ENCODE results near the gene ENTPD2. TPM values are rescaled to one million over a fixed set of nuclear protein-coding genes. Genes with fewer than 3 reads are reported as not detected.
A peak's percentile ranks its signal among the peaks of the same experiment; 100 is the strongest.

Gene ENTPD2
- total and polyA plus RNA-seq, 9 of the 15 experiments (the other 6 are each of a cell fraction or from before 2014, with no cell fraction given) = 0.04 to 0.60 (median 0.14) TPM; not detected in 4

- TF ChIP-seq EGR1 (conservative IDR thresholded peaks at IDR 0.05) (no peak), MAX (CRISPR knock-in tag; IDR thresholded peaks at IDR 0.05) (peak; percentile 32; the same call in 1 of the 2 replicates), KDM2B (CRISPR knock-in tag; IDR thresholded peaks at IDR 0.05) (no peak), REST (IDR thresholded peaks at IDR 0.05; ENCODE audit: borderline replicate concordance) (peak; percentile 58; the same call in 1 of the 2 replicates), REST (CRISPR knock-in tag; IDR thresholded peaks at IDR 0.05; ENCODE audit: low read depth) (no peak), CCNT2 (IDR thresholded peaks at IDR 0.05; ENCODE audit: borderline replicate concordance, extremely low read depth, insufficient read length, low read depth, low read length) (peak; percentile 51), TFAP4 (CRISPR knock-in tag; IDR thresholded peaks at IDR 0.05; ENCODE audit: borderline replicate concordance) (peak; percentile 77; the same call in 1 of the 2 replicates), NFIC (IDR thresholded peaks at IDR 0.05) (0 out of 2 replicates have a peak, but pooled peaks have one; percentile 15), FOXK2 (conservative IDR thresholded peaks at IDR 0.05 in 1 of 2, IDR thresholded peaks at IDR 0.05 in 1 of 2; ENCODE audit: low read depth in 2 of 2) (0 out of 4 replicates have a peak, but pooled peaks of 1 of the 2 experiments have one; percentile 29), MAFK (IDR thresholded peaks at IDR 0.05; ENCODE audit: low read length) (peak; percentile 23; the same call in 1 of the 2 replicates), MYC (IDR thresholded peaks at IDR 0.05; ENCODE audit: low read depth, low read length) (0 out of 2 replicates have a peak, but pooled peaks have one; percentile 36), MYC (CRISPR knock-in tag; IDR thresholded peaks at IDR 0.05; ENCODE audit: borderline replicate concordance, low read depth) (no peak), NFE2 (IDR thresholded peaks at IDR 0.05; ENCODE audit: low read depth) (peak; percentile 63; the same call in 1 of the 2 replicates), TRIM24 (IDR thresholded peaks at IDR 0.05) (no peak), EP400 (IDR thresholded peaks at IDR 0.05) (no peak), CREB1 (IDR thresholded peaks at IDR 0.05) (peak; percentile 56; the same call in 1 of the 2 replicates), CREB1 (CRISPR knock-in tag; IDR thresholded peaks at IDR 0.05) (no peak), ZSCAN29 (IDR thresholded peaks at IDR 0.05) (0 out of 2 replicates have a peak, but pooled peaks have one; percentile 62), RCOR1 (IDR thresholded peaks at IDR 0.05; ENCODE audit: borderline replicate concordance in 1 of 2, low read depth in 2 of 2, low read length in 2 of 2) (peak in 1 of 2 experiments; percentile 93; a peak in 2 of 4 replicates), ZKSCAN1 (IDR thresholded peaks at IDR 0.05; ENCODE audit: low read depth, low read length) (0 out of 2 replicates have a peak, but pooled peaks have one; percentile 26)
Measured at GRCh38 chr9:137021979-137022661, 31.7 kb downstream of the ENTPD2 start (continued).

All from K562 (cell line).